Activated CD4-positive, alpha-beta T cell treated with anti-CD3 and anti-CD28 coated beads for 36 hours (primary cell): ENCODE results near the gene MTIF2. TPM values are rescaled to one million over a fixed set of nuclear protein-coding genes. Genes with fewer than 3 reads are reported as not detected.
A peak's percentile ranks its signal among the peaks of the same experiment; 100 is the strongest.
"Not testable (repeated sequence)": the region's sequence is repeated elsewhere in the genome, so short reads cannot be mapped to it uniquely, and the experiment has no call there.

Experiments
- ATAC-seq: fragments of 200-7000 bp; cut with Tn5 transposase; one replicate; pipeline ENCODE4 v1.10.0; 2021; ENCODE audit warnings: mild to moderate bottlenecking, moderate library complexity
- CTCF ChIA-PET: fragments of 350-600 bp; sonication (Branson Sonifier 250); formaldehyde crosslinking; loops from one replicate; lab custom pipeline; 2021; ENCODE audit warnings: antibody characterized with exemption; lab: Charles Lee
- POLR2A ChIA-PET: fragments of 350-600 bp; sonication (Branson Sonifier 250); formaldehyde crosslinking; loops from one replicate; lab custom pipeline; 2021; ENCODE audit warnings: antibody characterized with exemption, inconsistent platforms; lab: Charles Lee
- DNase-seq: peaks from one replicate; pipeline ENCODE4 v3.0.0-alpha.2; 2020
- H3K27ac Mint-ChIP-seq: one replicate; pipeline ENCODE4 v1.8.0; 2021; ENCODE audit warnings: mixed read lengths
- H3K27me3 Mint-ChIP-seq: one replicate; pipeline ENCODE4 v1.8.0; 2021; ENCODE audit warnings: mixed read lengths
- H3K36me3 Mint-ChIP-seq: one replicate; pipeline ENCODE4 v1.8.0; 2021; ENCODE audit warnings: low read depth, mixed read lengths
- H3K4me1 Mint-ChIP-seq: one replicate; pipeline ENCODE4 v1.8.0; 2021; ENCODE audit warnings: mixed read lengths
- H3K4me3 Mint-ChIP-seq: one replicate; pipeline ENCODE4 v1.8.0; 2021; ENCODE audit warnings: mild to moderate bottlenecking, moderate library complexity, mixed read lengths
- H3K9me3 Mint-ChIP-seq: one replicate; pipeline ENCODE4 v1.8.0; 2021; ENCODE audit warnings: low read depth, mixed read lengths
- intact Hi-C, 2 experiments: fragments of 100-400 bp; cut with DNase I in 1 of 2; cut with micrococcal nuclease in 1 of 2; formaldehyde crosslinking; loops; one replicate each; pipeline versions ENCODE4 v1.14.2 to v1.15.1; 2022 to 2024; cut with DNase I, micrococcal nuclease
- total RNA-seq, 2 experiments: library from RNA; stranded (reverse); gene quantifications; one replicate each; pipeline ENCODE4 v1.2.3, GENCODE V29; 2021

Gene MTIF2
- total RNA-seq: 10 to 100 TPM; 37.3 to 43.2 TPM

GRCh38 chr2:55268907-55269644 is at the start of gene MTIF2:
MTIF2 (minus strand) TSS chr2:55269231; CDS start chr2:55263858, 5,373 bp downstream.
- ATAC-seq (peak; percentile 95), DNase-seq (peak; percentile 94)
- Mint-ChIP-seq H3K4me1 (peaks cover 10% of the 10 kb centered on the region), H3K27ac (peak within 1 kb of the TSS; percentile 95), H3K27me3 (no peaks in the 10 kb centered on the region), H3K36me3 (peaks cover 15% of the 10 kb centered on the region), H3K9me3 (no peaks in the 10 kb centered on the region), H3K4me3 (peak within 1 kb of the TSS; percentile 96)
- ChIA-PET POLR2A (interaction anchor here (0.6 kb wide), 1 partner anchor 331 kb away, joined by 9 read pairs; no protein-coding TSS in a partner anchor), CTCF (interaction anchor here (0.8 to 1.1 kb wide), 3 partner anchors 16 to 39 kb away, joined by 3 to 4 read pairs (median 3); no protein-coding TSS in a partner anchor)
- intact Hi-C loops: loop anchor here (1.0 to 2.0 kb wide), 11 partner anchors 13 to 424 kb away; partner anchors contain the start of genes CCDC88A (in 2 of the 2), CFAP36 (in 2 of the 2), CLHC1 (in 2 of the 2) and RPS27A (in 2 of the 2)

- DNase-seq (no peak), ATAC-seq (no peak)
- Mint-ChIP-seq H3K36me3 (peaks cover 8% of the 10 kb centered on the region), H3K27ac (no peak overlapping the region), H3K9me3 (no peaks in the 10 kb centered on the region), H3K4me3 (no peak overlapping the region), H3K27me3 (no peaks in the 10 kb centered on the region), H3K4me1 (peaks cover 19% of the 10 kb centered on the region)
- ChIA-PET CTCF (interaction anchor here (0.7 to 1.6 kb wide), 5 partner anchors 9 to 30 kb away, joined by 3 to 6 read pairs (median 4); no protein-coding TSS in a partner anchor), POLR2A (no interaction called here)
- intact Hi-C loops: loop anchor here in 1 of 2 experiments (5.0 kb wide), 2 partner anchors 277 to 1563 kb away; no protein-coding TSS in a partner anchor
These were observed 46.0 kb upstream of the MTIF2 start for GRCh38 chr2:55314985-55315384.

GRCh38 chr2:55311444-55311870 is 42.4 kb upstream of the MTIF2 start:
- intact Hi-C loops: loop anchor here (1.0 to 5.0 kb wide), 10 partner anchors 9 to 1559 kb away; partner anchors contain the start of genes CCDC88A (in 1 of the 2), CFAP36 (in 1 of the 2), CLHC1 (in 1 of the 2) and MTIF2 (in 1 of the 2)
- ChIA-PET CTCF (interaction anchor here (0.8 to 2.2 kb wide), 2 partner anchors 15 to 94 kb away, joined by 4 to 5 read pairs; no protein-coding TSS in a partner anchor), POLR2A (interaction anchor here (0.5 kb wide), 1 partner anchor 39 kb away, joined by 3 read pairs; no protein-coding TSS in a partner anchor)
- Mint-ChIP-seq H3K27ac (no peak overlapping the region), H3K4me1 (peaks cover 23% of the 10 kb centered on the region), H3K4me3 (no peak overlapping the region), H3K9me3 (no peaks in the 10 kb centered on the region), H3K27me3 (no peaks in the 10 kb centered on the region), H3K36me3 (peaks cover 8% of the 10 kb centered on the region)
- peak; percentile 97 for ATAC-seq
- peak; percentile 61 for DNase-seq

GRCh38 chr2:55309446-55309845 is 40.4 kb upstream of the MTIF2 start:
- Mint-ChIP-seq H3K4me1 (peaks cover 23% of the 10 kb centered on the region), H3K36me3 (peaks cover 8% of the 10 kb centered on the region), H3K27ac (no peak overlapping the region), H3K4me3 (no peak overlapping the region), H3K9me3 (no peaks in the 10 kb centered on the region), H3K27me3 (no peaks in the 10 kb centered on the region)
- POLR2A ChIA-PET: no interaction called here
- ATAC-seq: no peak
- intact Hi-C loops: no loop called here
- CTCF ChIA-PET: no interaction called here
- no peak for DNase-seq

- intact Hi-C loops: loop anchor here (1.0 kb wide), 1 partner anchor 9 kb away; no protein-coding TSS in a partner anchor
- Mint-ChIP-seq H3K4me3 (no peak overlapping the region), H3K27ac (no peak overlapping the region), H3K27me3 (no peaks in the 10 kb centered on the region), H3K4me1 (peaks cover 14% of the 10 kb centered on the region), H3K9me3 (no peaks in the 10 kb centered on the region), H3K36me3 (peaks cover 2% of the 10 kb centered on the region)
- POLR2A ChIA-PET: no interaction called here
- DNase-seq (no peak), ATAC-seq (peak; percentile 83)
- CTCF ChIA-PET: interaction anchor here (1.2 kb wide), 1 partner anchor 17 kb away, joined by 6 read pairs; no protein-coding TSS in a partner anchor
These were observed 33.2 kb upstream of the MTIF2 start for GRCh38 chr2:55302241-55302640.

- Mint-ChIP-seq H3K4me3 (no peak overlapping the region), H3K27ac (no peak overlapping the region), H3K36me3 (peaks cover 2% of the 10 kb centered on the region), H3K9me3 (no peaks in the 10 kb centered on the region), H3K27me3 (no peaks in the 10 kb centered on the region), H3K4me1 (peaks cover 14% of the 10 kb centered on the region)
- no peak for DNase-seq
- intact Hi-C loops: no loop called here
- ChIA-PET CTCF (no interaction called here), POLR2A (no interaction called here)
- ATAC-seq: no peak
These were observed 32.2 kb upstream of the MTIF2 start for GRCh38 chr2:55301277-55301676.

- H3K36me3 Mint-ChIP-seq: peaks cover 2% of the 10 kb centered on the region
- POLR2A ChIA-PET: interaction anchor here (0.8 kb wide), 1 partner anchor 20 kb away, joined by 7 read pairs; no protein-coding TSS in a partner anchor
These were observed 27.4 kb upstream of the MTIF2 start for GRCh38 chr2:55296393-55296792.

GRCh38 chr2:55283083-55283482 is 14.1 kb upstream of the MTIF2 start:
- DNase-seq: no peak
- intact Hi-C loops: loop anchor here (5.0 kb wide), 4 partner anchors 134 to 726 kb away; partner anchors contain the start of genes CCDC88A (in 1 of the 2), PPP4R3B (in 1 of the 2) and RTN4 (in 1 of the 2)
- Mint-ChIP-seq H3K27ac (no peak overlapping the region), H3K36me3 (peaks cover 2% of the 10 kb centered on the region), H3K9me3 (no peaks in the 10 kb centered on the region), H3K4me3 (peak overlapping the region; percentile 86), H3K4me1 (peaks cover 14% of the 10 kb centered on the region), H3K27me3 (no peaks in the 10 kb centered on the region)
- no peak for ATAC-seq
- CTCF ChIA-PET: no interaction called here
- POLR2A ChIA-PET: no interaction called here

More at GRCh38 chr2:55296393-55296792, 27.4 kb upstream of the MTIF2 start:
- DNase-seq (no peak), ATAC-seq (no peak)
- intact Hi-C loops: no loop called here
- H3K27me3 Mint-ChIP-seq: no peaks in the 10 kb centered on the region
- H3K4me1 Mint-ChIP-seq: peaks cover 22% of the 10 kb centered on the region
- no peak overlapping the region for H3K27ac Mint-ChIP-seq
- CTCF ChIA-PET: interaction anchor here (1.7 kb wide), 1 partner anchor 16 kb away, joined by 5 read pairs; no protein-coding TSS in a partner anchor
- no peaks in the 10 kb centered on the region for H3K9me3 Mint-ChIP-seq
- H3K4me3 Mint-ChIP-seq: no peak overlapping the region

- CTCF ChIA-PET: interaction anchor here (0.8 kb wide), 1 partner anchor 11 kb away, joined by 3 read pairs; no protein-coding TSS in a partner anchor
- H3K4me1 Mint-ChIP-seq: peaks cover 14% of the 10 kb centered on the region
- peaks cover 2% of the 10 kb centered on the region for H3K36me3 Mint-ChIP-seq
- POLR2A ChIA-PET: no interaction called here
- H3K27ac Mint-ChIP-seq: peak overlapping the region; percentile 94
- DNase-seq (peak; percentile 91), ATAC-seq (peak; percentile 99)
- H3K9me3 Mint-ChIP-seq: no peaks in the 10 kb centered on the region
- peak overlapping the region; percentile 86 for H3K4me3 Mint-ChIP-seq
- intact Hi-C loops: loop anchor here (1.0 to 5.0 kb wide), 7 partner anchors 13 to 725 kb away; partner anchors contain the start of genes MTIF2 (in 2 of the 2), CCDC88A (in 1 of the 2), CFAP36 (in 1 of the 2) and PPP4R3B (in 1 of the 2)
- no peaks in the 10 kb centered on the region for H3K27me3 Mint-ChIP-seq
These were observed 13.3 kb upstream of the MTIF2 start for GRCh38 chr2:55282110-55282917.

- H3K36me3 Mint-ChIP-seq, CTCF ChIA-PET, DNase-seq, H3K9me3 Mint-ChIP-seq, H3K27me3 Mint-ChIP-seq, POLR2A ChIA-PET, ATAC-seq: not testable (repeated sequence)
- Mint-ChIP-seq H3K27ac (peak overlapping the region; percentile 94), H3K4me1 (peaks cover 14% of the 10 kb centered on the region), H3K4me3 (peak overlapping the region; percentile 41)
- intact Hi-C loops: loop anchor here (1.0 to 5.0 kb wide), 5 partner anchors 136 to 724 kb away; partner anchors contain the start of genes CCDC88A (in 2 of the 2), PPP4R3B (in 1 of the 2) and RTN4 (in 1 of the 2)
These were observed 12.0 kb upstream of the MTIF2 start for GRCh38 chr2:55280851-55281546.
